Stimulated activated CD8-positive, alpha-beta memory T cell treated with anti-CD3 and anti-CD28 coated beads, Interleukin-12 subunit alpha, Interleukin-12 subunit beta, amount 100 ng/mL, for 24 hours (primary cell): ENCODE data around the gene SAP25.

ENCODE experiments used
- DNase-seq: peaks from one replicate; pipeline ENCODE4 v3.0.0-alpha.2; 2020; ENCODE audit errors: extremely low read depth

SAP25 gene

DNA sequence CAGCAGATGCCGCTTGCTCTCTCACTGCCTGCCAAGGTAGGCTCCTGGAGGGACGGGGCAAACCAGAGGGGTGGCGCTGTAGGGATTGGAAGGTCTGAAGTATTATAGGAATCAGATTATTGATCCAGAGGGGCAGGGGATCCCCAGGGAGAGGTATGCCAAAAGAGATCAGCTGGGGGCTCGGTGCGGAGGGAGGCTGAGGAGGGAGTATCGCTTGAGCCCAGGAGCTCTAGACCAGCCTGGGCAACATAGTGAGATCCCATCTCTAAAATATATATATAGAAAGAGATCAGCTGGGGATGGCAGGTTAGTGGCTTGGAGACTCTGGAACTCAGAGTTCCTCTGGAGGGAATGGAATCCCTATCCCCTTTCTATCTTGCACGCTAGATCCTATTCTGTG lies 21.5 kb upstream of the SAP25 start:
- no peak for DNase-seq

DNA sequence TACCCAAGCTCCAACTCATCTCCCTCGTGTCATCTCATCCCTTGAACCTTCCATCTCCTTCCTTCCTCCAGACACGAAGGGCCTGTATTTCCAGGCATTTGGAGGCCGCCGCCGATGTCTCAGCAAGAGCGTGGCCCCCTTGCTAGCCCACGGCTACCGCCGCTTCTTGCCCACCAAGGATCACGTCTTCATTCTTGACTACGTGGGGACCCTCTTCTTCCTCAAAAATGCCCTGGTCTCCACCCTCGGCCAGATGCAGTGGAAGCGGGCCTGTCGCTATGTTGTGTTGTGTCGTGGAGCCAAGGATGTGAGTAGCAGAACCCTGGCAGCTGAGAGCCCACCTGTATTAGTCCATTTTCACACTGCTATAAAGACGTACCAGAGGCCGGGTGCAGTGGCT lies 17.9 kb upstream of the SAP25 start:
- no peak for DNase-seq

DNA sequence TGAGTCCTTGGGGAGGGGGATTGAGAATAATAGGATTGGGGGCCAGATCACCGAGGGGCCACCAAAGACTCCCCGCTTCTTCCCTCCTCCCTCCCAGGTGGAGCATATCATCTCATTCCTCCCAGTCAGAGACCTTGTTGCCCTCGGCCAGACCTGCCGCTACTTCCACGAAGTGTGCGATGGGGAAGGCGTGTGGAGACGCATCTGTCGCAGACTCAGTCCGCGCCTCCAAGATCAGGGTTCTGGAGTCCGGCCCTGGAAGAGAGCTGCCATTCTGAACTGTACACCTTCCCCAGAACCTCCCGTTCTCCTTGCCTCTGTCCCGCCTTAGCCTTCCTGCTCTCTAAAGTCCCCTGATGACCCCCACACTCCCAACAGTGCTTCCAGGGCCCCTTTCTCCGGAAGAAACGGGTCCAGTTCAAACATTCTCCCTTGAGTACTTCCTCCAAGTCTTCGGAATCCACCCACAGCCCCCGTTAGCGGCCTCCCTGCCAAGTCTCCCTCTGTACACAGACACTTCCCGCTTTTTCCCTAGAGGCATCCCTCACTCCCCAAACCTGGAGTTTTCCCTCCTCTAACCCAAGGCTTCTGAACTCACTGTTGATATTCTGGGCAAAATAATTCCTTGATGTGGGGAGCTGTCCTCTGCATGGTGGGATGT lies 16.5 kb upstream of the SAP25 start:
- no peak for DNase-seq

DNA sequence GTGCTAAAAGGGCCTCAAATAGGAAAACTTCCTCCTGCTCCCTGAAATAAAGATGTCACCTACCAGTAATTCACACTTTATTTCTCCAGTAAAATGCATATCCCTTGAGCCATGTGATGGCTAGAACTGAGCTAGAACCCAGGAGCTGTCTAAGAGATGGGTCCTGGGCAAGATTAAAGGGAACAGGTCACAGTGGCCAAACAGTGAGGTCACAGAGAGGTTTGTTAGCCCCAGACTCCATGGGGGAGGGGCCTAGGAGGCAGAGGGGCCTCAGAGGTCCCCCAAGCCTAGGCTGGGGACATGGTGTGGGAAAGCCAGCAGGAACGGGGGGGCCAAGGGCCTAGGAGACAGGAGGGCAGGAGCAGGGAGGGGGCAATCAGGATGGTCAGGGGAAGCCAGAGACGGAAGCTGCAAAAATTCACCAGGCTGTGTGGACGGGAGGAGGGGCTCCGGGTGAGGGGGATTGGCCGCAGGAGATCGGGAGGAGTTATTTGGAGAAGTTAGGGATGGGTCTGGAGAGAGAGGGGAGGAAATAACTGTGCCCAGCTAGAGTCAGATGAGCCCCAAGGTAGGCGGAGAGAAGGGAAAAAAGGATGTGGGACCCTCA lies 15.7 kb upstream of the SAP25 start:
- no peak for DNase-seq

DNA sequence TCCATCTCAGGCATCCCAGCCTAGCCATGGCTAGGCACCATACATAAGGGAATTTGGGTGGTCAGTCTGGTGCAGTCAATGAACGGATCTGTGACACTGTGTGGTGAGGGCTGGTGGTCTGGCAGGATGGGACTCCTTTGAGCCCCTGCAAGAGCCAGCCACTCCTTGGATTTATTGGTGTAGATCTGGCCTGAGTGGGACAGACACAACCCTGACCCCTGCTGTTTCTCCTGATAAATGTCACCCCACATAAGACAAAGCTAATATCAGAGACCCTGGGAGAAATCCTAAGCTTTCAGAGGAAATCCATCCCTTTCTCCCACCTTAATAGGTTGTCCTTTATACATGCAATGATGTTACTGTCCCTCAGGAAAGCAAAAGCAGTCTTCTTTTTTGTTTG lies 14.7 kb upstream of the SAP25 start:
- DNase-seq: no peak

DNA sequence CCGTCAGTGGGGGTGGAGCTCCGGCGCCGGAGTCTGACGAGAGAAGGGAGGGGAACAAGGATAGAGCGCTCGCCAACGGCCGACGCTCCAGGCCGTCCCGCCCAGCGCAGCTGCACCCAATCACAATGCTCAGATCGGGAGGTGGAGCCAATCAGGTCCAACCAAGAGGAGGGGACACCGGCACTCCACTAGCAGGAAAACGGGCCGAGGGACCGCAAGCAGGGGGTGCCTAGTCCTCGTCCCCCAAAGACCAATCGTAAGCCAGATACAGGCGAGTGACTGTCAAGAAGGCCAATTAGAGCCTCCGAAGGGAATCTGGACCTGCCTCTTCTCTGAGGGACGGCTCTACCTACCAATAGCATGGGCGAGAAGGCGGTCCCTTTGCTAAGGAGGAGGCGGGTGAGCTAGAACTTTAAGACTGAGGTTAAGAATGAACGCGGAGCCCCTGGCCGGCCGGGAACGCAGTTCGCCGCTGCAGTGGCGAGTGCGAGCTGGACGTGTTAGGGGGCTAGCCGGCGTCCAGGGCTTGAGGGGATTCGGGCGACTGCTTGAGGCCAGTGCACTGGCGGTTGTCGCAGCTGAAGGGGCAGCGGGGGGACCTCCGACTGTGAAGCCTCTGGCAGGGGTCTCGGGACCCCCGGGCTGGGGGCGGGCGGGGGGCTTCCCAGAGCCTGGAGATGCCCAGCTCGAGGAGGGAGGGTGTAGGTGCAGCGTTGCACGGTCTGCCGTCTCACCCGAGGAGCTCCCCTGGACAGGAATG lies 12.7 kb upstream of the SAP25 start, which contains the start of gene FBXO24:
Gene FBXO24, plus strand, starts transcription at position 63 of the 760 bp plus-strand sequence. Its CDS starts 298 bp downstream, at position 361.
- DNase-seq: peak; percentile 97

DNA sequence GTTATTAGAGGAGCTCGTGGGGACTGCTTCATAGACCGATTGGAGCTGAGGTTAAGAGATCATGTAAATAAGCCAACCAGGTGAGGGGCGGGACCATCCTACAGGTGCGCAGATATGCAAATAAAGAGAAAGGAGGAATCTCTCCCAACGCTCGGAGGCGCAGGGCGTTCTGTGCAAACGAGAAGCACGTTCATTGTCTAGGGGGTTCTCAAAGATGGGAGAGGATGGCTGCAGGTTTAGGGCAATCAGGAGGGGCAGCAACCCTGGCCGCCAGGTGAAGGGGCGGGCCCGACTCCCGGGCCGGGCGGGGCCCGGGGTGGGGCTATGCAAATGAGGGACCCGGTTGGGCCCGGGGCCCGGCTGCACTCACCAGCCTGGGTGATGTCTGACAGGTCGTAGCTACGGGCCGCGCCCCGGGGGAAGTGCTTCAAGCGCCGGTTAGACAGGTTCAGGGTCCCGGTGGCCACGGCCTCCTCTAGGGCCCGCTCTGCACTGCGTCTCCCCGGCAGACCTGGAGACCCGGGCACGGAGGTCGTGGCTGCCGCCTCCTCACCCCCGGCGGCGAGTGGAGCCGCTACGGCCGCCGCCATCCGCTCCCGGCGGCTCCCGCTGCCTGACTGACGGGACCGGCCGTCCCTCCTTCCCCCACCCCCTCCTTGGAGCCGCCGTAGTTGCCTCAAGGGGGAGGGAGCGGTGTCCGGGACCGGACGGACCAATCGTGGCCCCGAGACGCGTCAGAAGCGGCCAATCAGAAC lies 12.0 kb upstream of the SAP25 start, which contains the start of gene LRCH4:
Gene LRCH4, minus strand, starts transcription at position 619 of the 755 bp plus-strand sequence. Its CDS starts 29 bp downstream, at position 590.
- DNase-seq: no peak

DNA sequence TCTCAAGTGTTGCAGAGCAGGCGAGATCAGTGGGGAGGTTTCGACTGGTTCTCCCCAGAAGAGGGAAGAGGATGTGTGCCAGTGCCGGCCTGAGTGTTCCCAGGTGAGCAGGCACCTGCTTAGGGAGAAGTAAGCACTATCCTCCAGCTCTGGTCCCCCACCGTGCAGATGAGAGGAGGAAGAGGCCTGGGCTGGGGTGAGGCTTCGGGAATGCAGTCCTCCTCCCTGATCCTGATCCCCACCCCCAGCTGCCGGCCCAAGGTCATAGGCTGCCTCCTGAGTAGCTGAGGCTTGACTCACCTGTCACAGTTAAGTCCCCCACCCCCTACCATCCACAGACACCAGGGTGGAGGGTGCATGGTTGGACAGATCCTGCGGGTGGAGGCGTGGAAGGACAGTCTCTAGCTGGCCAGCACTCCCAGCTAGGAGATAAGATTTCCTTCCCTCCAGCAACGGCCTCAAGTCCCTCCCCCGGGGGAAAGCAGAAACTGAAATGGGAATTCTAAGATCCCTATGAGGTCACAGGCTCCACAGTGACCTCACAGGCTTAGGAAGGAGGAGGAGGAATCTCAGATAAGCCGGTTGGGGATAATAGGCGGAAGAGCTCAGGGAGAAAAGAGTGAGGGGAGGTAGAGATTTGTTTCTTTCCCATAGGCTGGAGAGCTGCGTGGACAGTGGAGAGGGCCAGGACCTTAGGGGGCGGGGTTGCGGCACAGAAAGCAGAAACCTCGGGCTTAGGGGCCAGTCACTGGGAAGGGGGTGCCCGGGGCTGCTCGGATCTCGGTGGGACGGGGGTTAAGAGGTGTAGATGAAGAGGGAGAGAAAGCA lies 11.2 kb upstream of the SAP25 start:
- DNase-seq: no peak

DNA sequence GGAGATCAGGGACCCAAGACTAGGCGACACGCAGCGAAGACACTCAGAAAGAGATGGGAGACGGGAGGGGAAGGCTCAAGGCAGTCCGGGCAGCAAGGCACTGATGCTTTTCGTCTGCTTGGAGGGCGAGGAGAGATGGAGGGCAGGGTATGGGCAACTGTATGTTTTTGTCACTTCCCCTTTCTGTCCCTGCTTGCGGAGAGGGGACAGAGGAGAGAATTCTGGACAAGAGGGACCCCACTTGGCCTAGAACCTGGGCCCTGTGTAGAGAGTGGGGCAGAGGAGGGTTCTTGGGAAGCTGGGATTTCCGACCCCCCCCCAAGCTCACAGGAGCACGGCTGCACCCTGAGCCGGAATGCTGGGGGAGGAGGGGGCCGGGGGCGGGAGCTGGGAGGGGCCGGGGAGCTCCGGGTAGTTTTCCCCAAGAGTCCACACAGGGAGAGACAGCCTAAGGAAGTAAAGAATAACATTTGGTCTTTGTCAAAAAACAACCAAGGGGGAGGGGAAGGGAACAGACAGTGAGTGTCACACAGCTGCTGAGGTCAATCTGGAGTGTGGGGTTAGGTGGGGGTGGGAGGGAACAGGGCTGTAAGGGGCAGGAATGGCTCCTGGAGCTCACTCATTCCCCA lies 10.5 kb upstream of the SAP25 start:
- no peak for DNase-seq

DNA sequence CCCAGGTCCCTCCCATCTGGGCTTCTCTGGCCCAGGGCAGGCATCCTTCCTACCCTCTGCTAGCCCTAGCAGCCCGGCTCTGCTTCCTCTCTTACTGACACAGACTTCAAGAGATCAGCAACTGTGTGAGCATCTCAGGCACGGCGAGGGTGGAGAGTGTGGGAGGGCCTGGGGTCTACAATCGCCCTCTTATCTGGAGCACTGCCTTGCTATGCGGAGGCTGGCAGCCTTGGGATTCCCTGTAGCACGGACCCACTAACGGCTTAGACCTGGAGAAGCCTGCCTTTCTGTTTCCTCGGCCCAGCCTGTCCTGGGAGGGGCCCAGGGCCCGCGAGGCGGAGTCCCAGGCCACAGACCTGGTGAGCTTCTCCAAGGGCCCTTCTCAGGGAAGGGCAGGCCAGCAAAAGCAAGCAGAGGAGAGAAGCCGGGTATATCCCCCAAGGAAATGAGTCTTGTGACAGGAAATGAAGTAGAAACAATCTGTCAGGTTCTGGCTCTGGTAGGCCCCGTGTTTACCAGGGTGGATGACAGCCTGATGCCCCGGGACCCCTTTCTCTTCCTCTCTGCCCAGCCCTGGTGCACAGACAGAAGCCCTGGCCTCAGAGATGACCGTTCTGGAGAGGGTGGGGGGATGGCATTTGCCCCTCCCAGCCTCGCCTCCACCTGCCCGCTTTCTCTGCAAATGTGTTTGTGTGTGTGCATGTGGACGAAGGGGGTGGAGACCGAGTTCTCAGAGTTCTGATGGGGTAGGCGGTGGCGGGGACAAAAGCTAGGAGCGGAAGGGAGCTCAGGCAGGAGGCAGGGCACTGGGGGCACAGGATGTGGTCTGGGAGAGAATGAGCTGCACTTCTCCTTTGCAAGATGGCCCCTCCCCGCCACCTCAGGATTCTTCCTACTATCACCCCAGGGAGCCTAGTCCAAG lies 9.7 kb upstream of the SAP25 start:
- peak; percentile 47 for DNase-seq

DNA sequence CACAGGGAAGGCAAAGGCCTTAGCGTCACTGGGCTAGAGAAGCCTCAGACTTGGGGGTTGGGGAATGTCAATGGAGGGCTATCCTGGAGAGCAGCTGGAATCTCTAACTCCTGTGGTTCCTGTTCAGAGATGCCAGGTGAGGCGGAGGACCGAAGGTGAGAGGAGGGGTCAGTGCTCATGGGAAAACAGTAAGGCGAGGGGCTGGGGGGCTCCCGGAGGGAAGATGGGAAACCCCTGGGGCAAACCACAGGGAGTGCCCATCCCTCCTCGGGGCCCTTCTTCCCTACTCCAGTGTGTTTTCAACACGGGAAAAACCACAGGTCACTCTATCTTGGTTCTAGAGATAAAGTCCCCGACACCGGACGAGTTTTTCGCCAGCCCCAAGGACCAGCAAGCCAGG lies 8.9 kb upstream of the SAP25 start:
- no peak for DNase-seq

DNA sequence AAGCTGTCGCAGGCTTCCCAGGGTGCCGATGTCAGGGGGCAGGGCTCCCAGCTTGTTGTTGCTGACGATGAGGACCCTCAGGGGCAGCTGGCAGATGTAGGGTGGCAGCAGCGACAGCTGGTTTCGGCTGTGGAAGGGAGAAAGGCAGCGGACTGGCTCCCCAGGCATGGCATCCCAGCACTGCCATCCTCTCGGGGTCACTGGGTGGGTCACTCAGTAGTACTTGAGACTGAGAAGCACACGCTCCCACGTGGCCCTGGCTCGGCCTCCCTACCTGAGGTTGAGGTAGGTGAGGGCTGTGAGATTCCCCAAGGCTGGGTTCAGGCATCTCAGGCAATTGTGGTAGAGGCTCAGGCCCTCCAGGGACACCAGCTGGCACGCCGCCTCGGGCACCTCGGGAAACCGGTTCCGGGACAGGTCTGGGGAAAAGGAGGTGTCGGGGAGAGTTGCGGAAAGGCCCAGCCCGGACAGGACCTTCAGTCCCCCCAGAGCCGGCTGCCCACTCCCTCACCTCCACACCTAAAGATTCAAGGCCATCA lies 8.4 kb upstream of the SAP25 start:
- no peak for DNase-seq

DNA sequence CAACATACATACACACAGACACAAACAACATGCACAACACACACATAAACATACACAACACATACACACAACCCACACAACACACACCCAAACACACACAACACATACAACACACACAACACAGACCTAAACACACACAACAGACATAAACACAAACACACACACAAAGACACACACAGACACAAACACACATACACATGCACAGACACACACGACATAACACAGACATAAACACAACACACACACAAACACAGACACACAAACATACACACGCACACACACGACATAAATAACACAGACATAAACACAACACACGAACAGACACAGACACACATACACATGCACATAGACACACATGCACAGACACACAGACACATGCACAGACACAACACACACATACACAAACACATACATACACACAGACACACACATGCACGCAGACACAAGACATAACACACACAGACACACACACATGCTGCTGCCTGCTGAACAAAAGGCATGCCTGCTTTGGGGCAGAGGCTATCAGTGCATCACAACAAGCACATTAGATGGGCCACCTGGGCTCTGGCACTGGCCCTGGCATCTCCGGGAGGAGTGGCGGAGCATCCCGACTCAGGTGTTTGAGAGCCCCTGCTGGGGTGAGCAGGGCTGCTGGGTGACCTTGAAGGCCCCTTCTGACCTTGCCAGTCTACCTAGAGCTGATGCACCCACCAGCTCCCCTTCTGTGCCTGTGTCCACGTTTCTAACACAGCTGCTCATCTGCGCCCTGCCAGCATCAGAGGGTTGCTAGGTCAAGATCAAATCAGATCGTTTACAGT lies 7.0 kb upstream of the SAP25 start:
- no peak for DNase-seq

DNA sequence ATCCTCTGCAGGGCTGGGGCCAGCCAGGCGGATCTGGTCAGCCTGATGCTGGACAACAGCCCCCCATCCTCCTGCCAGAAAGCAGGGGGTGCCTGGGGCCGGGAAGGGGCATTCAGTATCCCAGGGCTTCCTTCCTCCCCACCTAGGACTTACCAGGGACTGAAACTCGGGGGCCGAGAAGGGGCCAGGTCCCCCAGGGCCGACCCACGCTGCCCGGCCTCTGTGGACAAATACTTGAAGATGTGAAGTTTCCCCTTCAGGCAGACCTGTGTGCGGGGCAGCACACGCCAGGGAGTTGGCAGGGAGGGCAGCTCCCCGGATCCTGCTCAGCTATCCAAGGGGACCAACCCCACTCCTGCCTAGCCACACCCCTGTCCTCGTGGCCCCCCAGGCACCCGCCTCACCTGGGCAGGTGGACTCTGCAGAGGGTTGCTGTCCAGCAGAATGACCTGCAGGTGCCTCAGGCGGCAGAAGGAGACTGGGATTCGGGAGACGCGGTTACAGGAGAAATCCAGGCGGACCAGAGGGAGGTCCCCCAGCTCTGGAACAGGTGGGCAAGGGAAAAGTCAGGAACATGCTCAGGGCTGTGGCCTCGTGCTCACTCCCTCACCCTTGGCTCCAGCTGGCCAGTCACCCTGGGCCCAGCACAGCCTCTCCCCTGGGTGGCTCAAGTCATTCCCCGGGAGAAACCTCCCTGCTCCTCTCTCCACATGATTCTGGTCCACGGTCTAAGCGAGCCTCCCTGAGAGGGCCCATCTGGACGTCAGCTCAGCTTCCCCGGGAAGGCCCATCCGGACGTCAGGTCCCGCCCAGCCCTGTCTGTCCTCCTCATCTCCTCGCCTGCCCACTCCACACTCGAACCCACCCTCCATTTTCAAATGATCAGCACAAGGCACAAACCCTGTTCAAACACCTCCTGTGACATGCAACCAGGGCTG lies 4.8 kb upstream of the SAP25 start:
- no peak for DNase-seq

DNA sequence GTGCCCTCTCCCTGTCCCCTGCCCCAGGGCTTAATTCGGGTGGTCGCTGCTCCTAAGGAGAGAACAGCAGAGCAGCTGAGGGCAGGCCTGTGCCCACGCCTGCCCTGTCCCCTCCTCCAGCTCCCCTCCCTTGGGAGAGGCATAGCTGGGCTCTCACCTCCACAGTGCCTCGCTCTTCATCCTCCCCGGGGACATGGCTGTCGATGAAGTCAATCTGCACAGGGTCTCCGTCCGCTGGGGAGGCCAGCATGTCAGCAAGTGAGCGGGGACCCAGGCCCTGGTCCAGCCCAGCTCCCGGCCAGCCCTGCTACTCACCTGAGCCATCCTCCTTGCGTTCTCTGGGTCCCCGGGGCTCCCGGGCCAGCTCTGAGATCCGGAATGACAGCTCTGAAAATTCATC lies 3.8 kb upstream of the SAP25 start:
- no peak for DNase-seq

DNA sequence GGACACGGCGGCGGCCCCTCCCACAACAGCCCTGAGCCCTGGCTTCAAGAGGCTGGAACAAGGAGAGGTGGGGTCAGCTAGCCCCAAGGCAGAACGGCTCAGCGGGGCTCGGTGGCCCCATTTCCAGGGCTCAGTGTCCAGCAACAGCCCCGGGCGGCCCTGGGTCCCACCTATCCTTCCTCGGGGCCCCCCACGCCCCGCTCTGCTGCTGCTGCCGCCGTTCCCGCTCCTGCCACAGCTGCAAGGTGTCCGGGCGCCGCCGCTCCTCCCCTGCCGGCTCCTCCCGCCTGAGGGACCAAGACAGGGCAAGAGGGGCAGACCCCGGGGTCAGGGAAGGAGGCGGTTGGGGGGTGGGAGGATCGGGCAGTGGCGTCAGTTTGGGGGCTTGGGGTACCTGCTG lies 3.4 kb upstream of the SAP25 start:
- no peak for DNase-seq

DNA sequence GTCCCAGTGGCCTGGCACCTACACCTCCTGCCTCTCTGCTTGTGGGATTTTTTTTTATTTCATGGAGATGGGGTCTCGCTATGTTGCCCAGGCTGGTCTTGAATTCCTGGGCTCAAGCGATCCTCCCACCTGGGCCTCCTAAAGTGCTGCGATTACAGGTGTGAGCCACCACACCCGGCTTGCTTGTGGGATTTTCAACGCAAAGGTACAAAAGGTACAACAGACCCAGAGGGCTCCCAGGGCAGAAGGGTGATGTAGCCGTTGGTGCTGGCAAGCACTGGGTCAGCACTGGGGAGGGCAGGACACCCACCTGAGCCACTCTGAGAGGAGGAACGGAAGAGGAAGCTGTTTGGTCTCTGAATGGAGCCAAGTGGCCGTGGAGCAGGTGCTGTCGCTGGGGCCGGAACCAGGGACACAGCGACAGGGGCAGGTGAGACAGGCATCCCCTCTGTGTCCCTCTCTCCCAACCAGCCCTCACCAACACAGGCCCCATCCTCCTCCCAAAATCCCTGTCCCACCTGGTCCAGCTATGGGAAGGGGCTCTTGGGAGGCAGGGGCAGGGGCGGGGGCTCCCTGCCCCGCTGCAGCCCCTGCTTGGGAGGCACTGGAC lies 2.8 kb upstream of the SAP25 start:
- DNase-seq: no peak
